HG03521 (cell line): ENCODE measurements around the gene ATF1.
"Not testable (repeated sequence)": the region's sequence is repeated elsewhere in the genome, so short reads cannot be mapped to it uniquely, and the experiment has no call there.

ENCODE experiments used
- ATAC-seq: cut with Tn5 transposase; IDR thresholded peaks from one replicate; pipeline ENCODE4 v1.9.1; 2021; ENCODE audit warnings: mild to moderate bottlenecking, moderate library complexity; ENCODE audit not compliant: unreplicated experiment

ATF1 gene

DNA sequence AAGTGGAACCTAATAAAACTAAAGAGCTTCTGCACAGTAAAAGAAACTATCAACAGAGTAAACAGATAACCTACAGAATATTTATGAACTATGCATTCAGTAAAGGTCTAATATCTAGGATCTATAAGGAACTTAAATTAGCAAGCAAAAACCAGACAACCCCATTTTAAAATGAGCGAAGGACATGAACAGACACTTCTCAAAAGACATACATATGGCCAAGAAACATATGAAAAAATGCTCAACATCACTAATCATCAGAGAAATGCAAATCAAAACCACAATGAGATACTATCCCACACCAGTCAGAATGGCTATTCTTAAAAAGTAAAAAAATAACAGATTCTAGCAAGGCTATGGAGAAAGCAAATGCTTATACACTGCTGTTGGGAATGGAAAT lies 91.3 kb downstream of the ATF1 start:
- not testable (repeated sequence) for ATAC-seq

GRCh38 chr12:50855679-50856078 lies 91.8 kb downstream of the ATF1 start:
- not testable (repeated sequence) for ATAC-seq

DNA sequence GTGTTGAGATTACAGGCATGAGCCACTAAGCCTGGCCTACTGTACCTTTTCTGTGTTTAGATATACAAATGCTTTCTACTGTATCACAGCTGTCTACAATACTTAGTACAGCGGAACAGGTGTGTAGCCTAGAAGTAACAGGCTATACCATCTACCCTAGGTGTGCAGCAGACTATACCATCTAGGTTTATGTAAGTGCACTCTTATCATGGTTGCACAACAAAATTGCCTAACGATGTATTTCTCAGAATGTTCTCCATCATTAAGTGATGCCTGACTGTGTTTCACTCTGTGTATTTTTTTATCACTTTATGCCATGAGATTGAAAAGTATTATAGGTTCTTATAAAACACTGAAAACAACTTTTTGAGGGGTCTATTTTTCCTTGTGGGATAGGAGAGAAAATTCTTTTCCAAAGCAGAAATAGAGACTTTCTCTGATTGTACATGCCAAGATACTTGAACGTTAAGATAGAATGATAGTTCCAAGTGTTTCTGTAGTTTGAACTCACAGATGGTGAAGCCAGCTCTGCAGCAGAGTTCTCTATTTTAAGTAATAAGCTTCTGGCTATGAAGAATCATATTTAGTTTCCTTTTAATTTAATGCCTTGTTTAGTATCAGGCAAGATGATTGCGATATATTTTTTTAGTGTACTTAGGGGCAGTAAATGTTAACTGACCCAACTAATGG lies 95.9 kb downstream of the ATF1 start:
- ATAC-seq: no peak

GRCh38 chr12:50862316-50862715 lies 98.4 kb downstream of the ATF1 start:
- ATAC-seq: no peak

- ATAC-seq: no peak
These were observed 101.4 kb downstream of the ATF1 start for GRCh38 chr12:50865266-50865665.

- not testable (repeated sequence) for ATAC-seq
These were observed 105.0 kb downstream of the ATF1 start for GRCh38 chr12:50868881-50869280.
